GM23338 (cell line): ENCODE measurements around the gene PHGDH. TPM values are rescaled to one million over a fixed set of nuclear protein-coding genes. Genes with fewer than 3 reads are reported as not detected.
A peak's percentile ranks its signal among the peaks of the same experiment; 100 is the strongest.

Experiments used
- ATAC-seq: fragments of 200-7000 bp; cut with Tn5 transposase; 3 replicates; pipeline ENCODE4 v1.9.1; 2020
- DNase-seq: peaks from one replicate; pipeline ENCODE4 v3.0.0-alpha.2; 2015; ENCODE audit warnings: low spot score
- H2AFZ ChIP-seq: fragments of 200-600 bp; sonication (generic); 2 replicates; pipeline ENCODE4 v1.8.0; 2016; ENCODE audit warnings: antibody characterized with exemption, mild to moderate bottlenecking, moderate library complexity
- H3F3A ChIP-seq: fragments of 200-600 bp; sonication (generic); replicated peaks from 2 replicates; pipeline ENCODE4 v1.8.0; 2017; ENCODE audit warnings: antibody characterized with exemption, mixed run types, low read depth
- H3K27ac ChIP-seq: fragments of 200-600 bp; sonication (generic); 2 replicates; pipeline ENCODE4 v1.6.1; 2016; ENCODE audit warnings: low read depth
- H3K27me3 ChIP-seq: fragments of 200-600 bp; sonication (generic); 2 replicates; pipeline ENCODE4 v1.8.0; 2016; ENCODE audit warnings: mild to moderate bottlenecking, mixed run types, moderate library complexity; ENCODE audit not compliant: insufficient read depth
- H3K36me3 ChIP-seq: fragments of 200-600 bp; sonication (generic); 2 replicates; pipeline ENCODE4 v1.8.0; 2016; ENCODE audit warnings: mild to moderate bottlenecking; ENCODE audit not compliant: insufficient read depth
- H3K4me1 ChIP-seq: fragments of 200-600 bp; sonication (generic); 2 replicates; pipeline ENCODE4 v1.8.0; 2016; ENCODE audit warnings: mild to moderate bottlenecking, moderate library complexity; ENCODE audit not compliant: insufficient read depth
- H3K4me2 ChIP-seq: fragments of 200-600 bp; sonication (generic); 2 replicates; pipeline ENCODE4 v1.7.1; 2017; ENCODE audit warnings: mixed run types
- H3K4me3 ChIP-seq: fragments of 200-600 bp; sonication (generic); 2 replicates; pipeline ENCODE4 v1.6.1; 2016; ENCODE audit warnings: mixed run types
- H3K79me2 ChIP-seq: fragments of 200-600 bp; sonication (generic); replicated peaks from 2 replicates; pipeline ENCODE4 v1.8.0; 2017; ENCODE audit warnings: mild to moderate bottlenecking; ENCODE audit not compliant: insufficient read depth
- H3K9me2 ChIP-seq: fragments of 200-600 bp; sonication (generic); 2 replicates; pipeline ENCODE4 v1.8.0; 2017; ENCODE audit not compliant: insufficient read depth
- H4K20me1 ChIP-seq: fragments of 200-600 bp; sonication (generic); replicated peaks from 2 replicates; pipeline ENCODE4 v1.8.0; 2017; ENCODE audit warnings: mild to moderate bottlenecking; ENCODE audit not compliant: insufficient read depth
- H3K27ac Mint-ChIP-seq: 2 replicates; pipeline ENCODE4 v1.8.0; 2020; ENCODE audit warnings: inconsistent platforms, mild to moderate bottlenecking, moderate library complexity, mixed read lengths
- H3K27me3 Mint-ChIP-seq: 3 replicates; pipeline ENCODE4 v1.8.0; 2022; ENCODE audit warnings: low read depth, mild to moderate bottlenecking, moderate library complexity, mixed read lengths, inconsistent platforms; ENCODE audit not compliant: insufficient read depth, poor library complexity
- H3K36me3 Mint-ChIP-seq: 3 replicates; pipeline ENCODE4 v1.8.0; 2021; ENCODE audit warnings: low read depth, mild to moderate bottlenecking, inconsistent platforms, moderate library complexity, mixed read lengths
- H3K4me1 Mint-ChIP-seq: 3 replicates; pipeline ENCODE4 v1.8.0; 2020; ENCODE audit warnings: mild to moderate bottlenecking, inconsistent platforms, mixed read lengths
- H3K4me3 Mint-ChIP-seq: 3 replicates; pipeline ENCODE4 v1.8.0; 2021; ENCODE audit warnings: moderate library complexity, mild to moderate bottlenecking, inconsistent platforms, mixed read lengths
- H3K9me3 Mint-ChIP-seq: 3 replicates; pipeline ENCODE4 v1.8.0; 2020; ENCODE audit warnings: moderate library complexity, mild to moderate bottlenecking, inconsistent platforms, mixed read lengths
- CREB1 ChIP-seq: fragments of 250-450 bp; sonication (Bioruptor Pico); IDR thresholded peaks from 2 replicates; pipeline ENCODE4 v1.5.0; 2020; ENCODE audit warnings: low read depth, mild to moderate bottlenecking, moderate library complexity
- CTCF ChIP-seq, 2 experiments: fragments of 200-600 bp in 1 of 2; sonication (generic) in 1 of 2; conservative IDR thresholded peaks; 2 replicates each; pipeline versions ENCODE4 v1.5.1 to v1.6.1; 2016 to 2017; ENCODE audit warnings: antibody characterized with exemption in 2 of 2, low read depth in 2 of 2, mild to moderate bottlenecking in 2 of 2, moderate library complexity in 1 of 2
- ETS1 ChIP-seq: IDR thresholded peaks from 2 replicates; pipeline ENCODE4 v1.6.1; 2016; ENCODE audit warnings: antibody characterized with exemption
- EZH2 ChIP-seq: fragments of 200-600 bp; sonication (generic); IDR thresholded peaks from one replicate; pipeline ENCODE4 v1.8.0; 2017; ENCODE audit warnings: antibody characterized with exemption, mild to moderate bottlenecking, low read depth; ENCODE audit not compliant: unreplicated experiment
- JUNB ChIP-seq: IDR thresholded peaks from one replicate; pipeline ENCODE4 v1.6.1; 2016; ENCODE audit warnings: antibody characterized with exemption; ENCODE audit not compliant: unreplicated experiment
- POLR2AphosphoS5 ChIP-seq: IDR thresholded peaks from 2 replicates; pipeline ENCODE4 v1.6.1; 2016; ENCODE audit warnings: antibody characterized with exemption, low read depth
- REST ChIP-seq: IDR thresholded peaks from one replicate; pipeline ENCODE4 v1.6.1; 2018; ENCODE audit warnings: antibody characterized with exemption; ENCODE audit not compliant: unreplicated experiment
- STAT1 ChIP-seq: IDR thresholded peaks from one replicate; pipeline ENCODE4 v1.6.1; 2016; ENCODE audit warnings: antibody characterized with exemption; ENCODE audit not compliant: unreplicated experiment
- ZNF331 ChIP-seq: fragments of 250-450 bp; sonication (Bioruptor Pico); IDR thresholded peaks from 2 replicates; pipeline ENCODE4 v1.5.0; 2020; ENCODE audit warnings: low read depth, mild to moderate bottlenecking, moderate library complexity
- polyA plus RNA-seq: library from polyadenylated mRNA; unstranded; fragments of >200 nt; fragmentation: Nextera tagmentation; extraction: Ambion mirVana; gene quantifications from 2 replicates; pipeline ENCODE4 v1.2.1, GENCODE V29; 2016
- total RNA-seq: library from RNA; depleted of rRNA; stranded (reverse); fragments of >200 nt; shearing (Covaris generic); gene quantifications from 2 replicates; pipeline ENCODE4 v1.2.3, GENCODE V29; 2014

PHGDH gene
- total and polyA plus RNA-seq, 2 experiments from 2014 or later = 612 to 885 TPM

GRCh38 chr1:119676571-119677206, 35.0 kb upstream of the PHGDH start:
- no peaks in the 10 kb centered on the region for H3K9me3 Mint-ChIP-seq
- H3K27ac Mint-ChIP-seq = peak overlapping the region; percentile 45; the same call in 1 of the 2 replicates
- Histone ChIP-seq H3K27ac (no peak overlapping the region), H4K20me1 (no peaks in the 10 kb centered on the region), H3K4me2 (no peak overlapping the region), H3F3A (no peaks in the 10 kb centered on the region), H3K9me2 (no peaks in the 10 kb centered on the region), H3K79me2 (no peaks in the 10 kb centered on the region), H3K27me3 (no peaks in the 10 kb centered on the region), H3K4me3 (no peak overlapping the region), H2AFZ (no peak overlapping the region), H3K36me3 (no peaks in the 10 kb centered on the region), H3K4me1 (peaks cover 16% of the 10 kb centered on the region)
- DNase-seq (peak; percentile 56), ATAC-seq (peak; percentile 16)
- peaks cover 41% of the 10 kb centered on the region for H3K4me1 Mint-ChIP-seq
- H3K36me3 Mint-ChIP-seq = no peaks in the 10 kb centered on the region
- no peak overlapping the region for H3K4me3 Mint-ChIP-seq
- H3K27me3 Mint-ChIP-seq = peaks cover 3% of the 10 kb centered on the region
- TF ChIP-seq ZNF331 (CRISPR knock-in tag) = no peak
- peak; percentile 69 to 71 for TF ChIP-seq CTCF (conservative IDR thresholded peaks at IDR 0.05; ENCODE audit: low read depth in 2 of 2)

GRCh38 chr1:119679223-119679622, 32.5 kb upstream of the PHGDH start:
- H4K20me1 ChIP-seq = no peaks in the 10 kb centered on the region
- TF ChIP-seq POLR2AphosphoS5 (0 out of 2 replicates have a peak, but pooled peaks have one; percentile 18), EZH2 (no peak)
- no peaks in the 10 kb centered on the region for H3K27me3 ChIP-seq
- peaks cover 7% of the 10 kb centered on the region; the same call in 1 of the 2 replicates for H3K4me1 ChIP-seq
- Mint-ChIP-seq H3K36me3 (no peaks in the 10 kb centered on the region), H3K27me3 (peaks cover 5% of the 10 kb centered on the region), H3K27ac (no peak overlapping the region), H3K4me3 (no peak overlapping the region), H3K4me1 (peaks cover 28% of the 10 kb centered on the region), H3K9me3 (no peaks in the 10 kb centered on the region)
- H3F3A ChIP-seq = no peaks in the 10 kb centered on the region
- no peaks in the 10 kb centered on the region for H3K9me2 ChIP-seq
- H3K27ac ChIP-seq = no peak overlapping the region
- H3K79me2 ChIP-seq = no peaks in the 10 kb centered on the region
- H3K4me2 ChIP-seq = no peak overlapping the region
- no peaks in the 10 kb centered on the region for H3K36me3 ChIP-seq
- DNase-seq (peak; percentile 72), ATAC-seq (peak; percentile 33)
- H3K4me3 ChIP-seq = no peak overlapping the region
- no peak overlapping the region for H2AFZ ChIP-seq

GRCh38 chr1:119680193-119680592, 31.5 kb upstream of the PHGDH start:
- ATAC-seq (no peak), DNase-seq (no peak)
- H3K27ac ChIP-seq = no peak overlapping the region
- H3K4me3 ChIP-seq = no peak overlapping the region
- no peak overlapping the region for H3K4me2 ChIP-seq
- H3K4me1 ChIP-seq = 0 out of 2 replicates have a peak, but pooled peaks cover 2% of the 10 kb centered on the region
- H3K27me3 Mint-ChIP-seq = peaks cover 5% of the 10 kb centered on the region
- H3K9me3 Mint-ChIP-seq = no peaks in the 10 kb centered on the region
- H3K36me3 Mint-ChIP-seq = no peaks in the 10 kb centered on the region
- H2AFZ ChIP-seq = no peak overlapping the region
- H3F3A ChIP-seq = no peaks in the 10 kb centered on the region
- H3K36me3 ChIP-seq = no peaks in the 10 kb centered on the region
- no peaks in the 10 kb centered on the region for H3K79me2 ChIP-seq
- H3K27me3 ChIP-seq = no peaks in the 10 kb centered on the region
- H3K4me3 Mint-ChIP-seq = no peak overlapping the region
- no peaks in the 10 kb centered on the region for H4K20me1 ChIP-seq
- TF ChIP-seq JUNB (no peak), EZH2 (no peak), STAT1 (no peak), REST (no peak), POLR2AphosphoS5 (no peak), ETS1 (no peak), CREB1 (CRISPR knock-in tag) (no peak), ZNF331 (CRISPR knock-in tag) (no peak)
- H3K4me1 Mint-ChIP-seq = peaks cover 24% of the 10 kb centered on the region
- H3K9me2 ChIP-seq = no peaks in the 10 kb centered on the region
- H3K27ac Mint-ChIP-seq = no peak overlapping the region
